NCI-H1436 (cell line): ENCODE data around the gene SCGB2A2.

Experiments
- DNase-seq: peaks from one replicate; lab custom pipeline; 2025; lab: John Stamatoyannopoulos, UW

Gene SCGB2A2

DNA sequence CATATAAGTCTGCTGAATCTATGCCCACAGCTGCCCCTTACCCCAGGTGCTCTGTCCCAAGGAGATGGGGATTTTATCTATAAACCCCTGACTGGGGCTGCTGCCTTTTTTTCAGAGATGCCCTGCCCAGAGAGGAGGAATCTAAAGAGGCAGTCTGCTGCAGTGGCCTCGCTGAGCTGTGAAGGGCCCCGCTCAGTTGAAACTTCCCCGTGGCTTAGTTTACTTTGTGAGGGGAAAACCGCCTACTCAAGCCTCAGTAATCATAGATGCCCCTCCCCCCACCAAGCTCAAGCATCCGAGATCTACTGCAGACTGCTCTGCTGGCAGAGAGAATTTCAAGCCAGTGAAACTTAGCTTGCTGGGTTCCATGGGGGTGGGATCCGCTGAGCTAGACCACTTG, 36.3 kb downstream of the SCGB2A2 start:
- no peak for DNase-seq

DNA sequence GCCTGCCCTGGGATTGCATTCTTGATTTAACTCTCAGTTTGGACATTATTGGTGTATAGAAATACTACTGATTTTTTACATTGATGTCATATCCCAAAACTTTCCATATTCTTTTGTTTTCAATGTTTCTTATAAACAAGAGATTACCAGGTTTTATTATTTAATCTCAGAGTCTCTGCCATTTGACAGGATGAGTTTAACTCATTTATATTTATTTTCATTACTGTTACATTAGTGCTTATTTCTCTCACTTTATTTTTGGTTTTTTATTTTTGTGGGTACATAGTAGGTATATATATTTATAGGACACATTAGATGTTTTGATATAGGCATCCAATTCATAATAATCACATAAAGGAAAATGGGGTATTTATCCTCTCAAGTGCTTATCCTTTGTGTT, 38.0 kb downstream of the SCGB2A2 start:
- DNase-seq: no peak

DNA sequence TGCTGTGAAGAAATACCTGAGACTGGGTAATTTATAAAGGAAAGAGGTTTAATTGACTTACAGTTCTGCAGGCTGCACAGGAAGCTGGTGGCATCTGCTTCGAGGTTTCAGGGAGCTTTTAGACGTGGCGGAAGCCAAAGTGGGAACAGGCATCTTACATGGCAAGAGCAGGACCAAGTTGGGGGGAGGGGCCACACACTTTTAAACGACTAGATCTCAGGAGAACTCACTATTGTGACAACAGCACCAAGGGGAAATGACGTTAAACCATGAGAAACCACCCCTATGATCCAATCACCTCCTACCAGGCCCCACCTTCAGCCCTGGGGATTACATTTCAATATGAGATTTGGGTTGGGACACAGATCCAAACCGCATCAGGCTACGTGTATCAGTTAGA, 40.0 kb downstream of the SCGB2A2 start:
- DNase-seq: no peak

DNA sequence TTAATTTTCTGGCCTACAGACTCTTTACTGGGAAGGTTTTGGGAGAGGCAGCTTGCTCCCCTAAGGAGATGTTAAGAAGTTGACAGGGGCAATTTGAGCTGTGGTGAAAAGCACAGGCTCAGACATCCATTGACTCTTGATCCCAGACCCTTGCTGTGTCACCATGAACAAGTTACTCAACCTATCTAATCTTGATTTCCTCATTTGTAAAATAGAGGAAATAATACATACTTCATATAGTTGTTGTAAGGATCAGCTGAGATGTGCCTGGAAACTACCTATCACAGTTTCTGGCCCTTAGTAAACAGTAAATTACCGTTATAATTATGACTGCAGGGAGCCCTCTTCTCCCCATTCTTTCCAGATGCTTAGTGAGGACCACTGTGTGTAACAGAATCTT, 45.5 kb downstream of the SCGB2A2 start:
- no peak for DNase-seq

DNA sequence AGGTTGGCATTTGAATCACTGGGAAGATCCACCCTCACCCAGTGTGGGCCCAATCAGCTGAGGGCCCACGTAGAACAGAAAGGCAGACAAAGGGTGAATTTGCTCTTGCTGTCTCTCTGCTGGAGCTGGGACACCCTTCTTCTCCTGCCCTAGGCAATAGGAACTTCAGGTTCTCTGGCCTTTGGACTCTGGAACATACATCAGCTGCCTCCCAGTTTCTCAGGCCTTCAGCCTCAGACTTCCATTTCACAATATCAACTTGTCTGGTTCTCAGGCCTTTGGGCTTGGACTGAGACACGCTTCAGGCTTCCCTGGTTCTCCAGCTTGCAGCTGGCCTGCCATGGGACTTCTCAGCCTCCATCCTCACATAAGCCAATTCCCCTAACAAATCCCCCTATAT, 52.6 kb downstream of the SCGB2A2 start:
- no peak for DNase-seq
